Ovary (tissue), 9 donors: ENCODE measurements around the gene NCAPH2. TPM values are rescaled to one million over a fixed set of nuclear protein-coding genes. Genes with fewer than 3 reads are reported as not detected.

Experiments
- DNase-seq, 5 donors: peaks; one replicate each; pipeline ENCODE4 v3.0.0-alpha.2; 2019 to 2020
- H3K27ac ChIP-seq, 2 donors: fragments of 200-600 bp; one replicate each; pipeline versions ENCODE4 v1.5.1 to v1.8.0; 2019 to 2022
- H3K27me3 ChIP-seq: fragments of 200-600 bp; one replicate; pipeline ENCODE4 v1.8.0; 2022
- H3K36me3 ChIP-seq: fragments of 200-600 bp; sonication (generic); one replicate; pipeline ENCODE4 v1.5.1; 2019
- H3K4me1 ChIP-seq: one replicate; pipeline ENCODE4 v1.8.1; 2013; ENCODE audit warnings: mild to moderate bottlenecking, moderate library complexity; ENCODE audit not compliant: insufficient read depth
- H3K4me3 ChIP-seq: fragments of 200-600 bp; sonication (generic); one replicate; pipeline ENCODE4 v1.5.1; 2017
- H3K9me3 ChIP-seq, 2 donors: fragments of 200-600 bp in 1 of 2; sonication (generic) in 1 of 2; one replicate each; pipeline versions ENCODE4 v1.5.1 to v1.8.1; 2013 to 2019; ENCODE audit warnings: mild to moderate bottlenecking in 1 of 2, moderate library complexity in 1 of 2
- EP300 ChIP-seq: sonication (generic); formaldehyde crosslinking; IDR thresholded peaks from one replicate; pipeline ENCODE4 v1.6.1; 2017; ENCODE audit warnings: antibody characterized with exemption
- POLR2A ChIP-seq: fragments of 450-650 bp; IDR thresholded peaks from one replicate; pipeline ENCODE4 v1.6.1; 2017; ENCODE audit warnings: antibody characterized with exemption, mild to moderate bottlenecking, moderate library complexity
- WGBS, 3 donors: extraction: QIAGEN DNeasy Blood & Tissue Kit in 1 of 3; methylation state at CpG; one replicate each; pipeline versions ENCODE4 v1.1.5 to v1.1.7; 2013 to 2017; 5-methylcytosine and 5-hydroxymethylcytosine counted together
- intact Hi-C, 4 donors: fragments of 100-400 bp; cut with DNase I; formaldehyde crosslinking; loops; one replicate each; pipeline versions ENCODE4 v1.11.0 to v1.15.1; 2022 to 2023
- polyA plus RNA-seq, 2 donors: library from polyadenylated mRNA; stranded (reverse); fragments of 200-250 nt in 1 of 2; fragments of 350-450 nt in 1 of 2; fragmentation: Illumina TruSeq in 1 of 2; extraction: RNeasy Lipid Tissue Mini Kit (QIAGEN cat#74804) in 1 of 2; gene quantifications; one replicate each; pipeline ENCODE4 v1.2.3, GENCODE V29; 2013 to 2014
- total RNA-seq, 7 donors: library from RNA; depleted of rRNA in 2 of 7; stranded (reverse); fragments of >200 nt in 2 of 7; fragmentation: NEBNext Ultra II Directional in 3 of 7; extraction: Animal tissue kit (Norgen Biotek cat#: 25700) in 3 of 7; gene quantifications; one replicate each; pipeline versions ENCODE4 v1.1.0 to v1.2.4, GENCODE V29; 2016 to 2023
- TF ChIP-seq, protein P1 (sequence below), 3 donors: fragments of 450-650 bp in 2 of 3; fragments of 200-600 bp in 1 of 3; IDR thresholded peaks; one replicate each; pipeline versions ENCODE4 v1.5.1 to v1.8.0; 2016 to 2022; ENCODE audit warnings: antibody characterized with exemption in 3 of 3, mild to moderate bottlenecking in 1 of 3
- donor health status: DM: no; HTN: no; CAD: no; lungs with moderate emphysema.
- donor health status: DM: no; HTN: no; CAD: no.
- donor health status: Bipolar disorder and iron deficiency.
- donor health status: DM: yes; HTN: yes; CAD: no.
- donor health status: DM: no; HTN: no; CAD: no.
- donor health status: DM: yes; HTN: yes; CAD: no.

NCAPH2 gene
- total and polyA plus RNA-seq, 9 donors = 11.5 to 61.5 (median 49.0) TPM

DNA sequence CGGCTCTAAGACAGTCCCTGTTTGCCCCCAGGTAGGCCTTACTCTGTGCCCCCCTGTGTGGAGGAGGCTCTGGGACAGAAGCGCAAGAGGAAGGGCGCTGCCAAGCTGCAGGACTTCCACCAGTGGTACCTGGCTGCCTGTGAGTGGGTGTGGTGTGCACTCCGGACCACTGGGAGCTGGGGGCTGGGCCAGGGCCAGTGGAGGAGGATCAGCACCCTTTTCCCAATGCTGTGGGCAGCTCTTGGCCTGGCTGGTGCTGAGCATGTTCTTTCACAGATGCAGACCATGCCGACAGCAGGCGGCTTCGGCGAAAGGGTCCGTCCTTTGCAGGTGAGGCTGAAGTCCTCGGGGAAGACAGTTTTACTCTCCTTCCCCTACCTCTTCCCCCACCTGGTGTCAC is 13.7 kb downstream of the NCAPH2 start:
- Histone ChIP-seq H3K36me3 (no peaks in the 10 kb centered on the region), H3K4me1 (peaks cover 9% of the 10 kb centered on the region), H3K4me3 (no peak overlapping the region), H3K27me3 (no peaks in the 10 kb centered on the region), H3K9me3 (no peaks in the 10 kb centered on the region), H3K27ac (no peak overlapping the region)
- no peak for DNase-seq
- 87 to 94% (median 90%) methylated on average over 6 to 10 of the region's 10 CpGs for WGBS, 3 donors
- intact Hi-C loops = loop anchor here in 2 of 4 donors (10.0 kb wide), 2 partner anchors 267 to 277 kb away; partner anchors contain the start of genes HDAC10 (in 1 of the 2) and TUBGCP6 (in 1 of the 2)
- TF ChIP-seq, protein P1, sequence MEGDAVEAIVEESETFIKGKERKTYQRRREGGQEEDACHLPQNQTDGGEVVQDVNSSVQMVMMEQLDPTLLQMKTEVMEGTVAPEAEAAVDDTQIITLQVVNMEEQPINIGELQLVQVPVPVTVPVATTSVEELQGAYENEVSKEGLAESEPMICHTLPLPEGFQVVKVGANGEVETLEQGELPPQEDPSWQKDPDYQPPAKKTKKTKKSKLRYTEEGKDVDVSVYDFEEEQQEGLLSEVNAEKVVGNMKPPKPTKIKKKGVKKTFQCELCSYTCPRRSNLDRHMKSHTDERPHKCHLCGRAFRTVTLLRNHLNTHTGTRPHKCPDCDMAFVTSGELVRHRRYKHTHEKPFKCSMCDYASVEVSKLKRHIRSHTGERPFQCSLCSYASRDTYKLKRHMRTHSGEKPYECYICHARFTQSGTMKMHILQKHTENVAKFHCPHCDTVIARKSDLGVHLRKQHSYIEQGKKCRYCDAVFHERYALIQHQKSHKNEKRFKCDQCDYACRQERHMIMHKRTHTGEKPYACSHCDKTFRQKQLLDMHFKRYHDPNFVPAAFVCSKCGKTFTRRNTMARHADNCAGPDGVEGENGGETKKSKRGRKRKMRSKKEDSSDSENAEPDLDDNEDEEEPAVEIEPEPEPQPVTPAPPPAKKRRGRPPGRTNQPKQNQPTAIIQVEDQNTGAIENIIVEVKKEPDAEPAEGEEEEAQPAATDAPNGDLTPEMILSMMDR (IDR thresholded peaks at IDR 0.05) = no peak
- TF ChIP-seq POLR2A = no peak
- no peak for TF ChIP-seq EP300

- TF ChIP-seq POLR2A (no peak), EP300 (no peak)
- TF ChIP-seq, protein P1 (IDR thresholded peaks at IDR 0.05) = no peak
- WGBS, 3 donors = 78 to 83% (median 81%) methylated on average over 14 to 15 of the region's 15 CpGs
- no peak overlapping the region for H3K27ac ChIP-seq
- no peaks in the 10 kb centered on the region for H3K27me3 ChIP-seq
- intact Hi-C loops = loop anchor here in 2 of 4 donors (10.0 kb wide), 2 partner anchors 268 to 278 kb away; partner anchors contain the start of genes HDAC10 (in 1 of the 2) and TUBGCP6 (in 1 of the 2)
- DNase-seq = no peak
- H3K4me3 ChIP-seq = no peak overlapping the region
- no peaks in the 10 kb centered on the region for H3K9me3 ChIP-seq
- no peaks in the 10 kb centered on the region for H3K36me3 ChIP-seq
- H3K4me1 ChIP-seq = peaks cover 11% of the 10 kb centered on the region
These were observed 14.3 kb downstream of the NCAPH2 start for GRCh38 chr22:50522208-50522805.

DNA sequence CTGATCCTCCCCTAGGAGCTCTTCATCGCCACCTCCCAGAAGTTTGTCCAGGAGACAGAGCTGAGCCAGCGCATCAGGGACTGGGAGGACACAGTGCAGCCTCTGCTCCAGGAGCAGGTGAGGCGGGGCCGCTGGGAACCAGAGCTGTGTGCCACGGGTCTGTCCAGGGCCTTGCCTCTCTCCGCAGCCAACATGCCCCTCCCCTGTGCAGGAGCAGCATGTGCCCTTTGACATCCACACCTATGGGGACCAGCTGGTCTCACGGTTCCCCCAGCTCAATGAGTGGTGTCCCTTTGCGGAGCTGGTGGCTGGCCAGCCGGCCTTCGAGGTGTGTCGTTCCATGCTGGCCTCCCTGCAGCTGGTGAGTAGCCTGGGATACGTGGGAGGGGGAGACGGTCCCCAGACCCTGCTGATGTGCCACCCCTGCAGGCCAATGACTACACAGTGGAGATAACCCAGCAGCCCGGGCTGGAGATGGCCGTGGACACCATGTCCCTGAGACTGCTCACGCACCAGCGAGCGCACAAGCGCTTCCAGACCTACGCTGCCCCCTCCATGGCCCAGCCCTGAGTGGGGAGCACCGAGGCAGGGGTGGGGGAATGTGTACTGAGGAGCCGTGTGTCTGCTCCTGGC is 14.9 kb downstream of the NCAPH2 start:
- Histone ChIP-seq H3K27ac (no peak overlapping the region), H3K27me3 (no peaks in the 10 kb centered on the region), H3K4me3 (no peak overlapping the region), H3K9me3 (no peaks in the 10 kb centered on the region), H3K36me3 (no peaks in the 10 kb centered on the region), H3K4me1 (peaks cover 11% of the 10 kb centered on the region)
- 72 to 83% (median 73%) methylated on average over 21 to 22 of the region's 22 CpGs for WGBS, 3 donors
- TF ChIP-seq, protein P1 (IDR thresholded peaks at IDR 0.05) = no peak
- no peak for TF ChIP-seq EP300
- TF ChIP-seq POLR2A = no peak
- intact Hi-C loops = loop anchor here in 2 of 4 donors (10.0 kb wide), 2 partner anchors 268 to 278 kb away; partner anchors contain the start of genes HDAC10 (in 1 of the 2) and TUBGCP6 (in 1 of the 2)
- no peak for DNase-seq

- no peak overlapping the region for H3K4me3 ChIP-seq
- no peak overlapping the region for H3K27ac ChIP-seq
- no peaks in the 10 kb centered on the region for H3K27me3 ChIP-seq
- H3K4me1 ChIP-seq = peaks cover 11% of the 10 kb centered on the region
- 78 to 88% (median 86%) methylated on average over 16 of the region's 16 CpGs for WGBS, 3 donors
- no peaks in the 10 kb centered on the region for H3K9me3 ChIP-seq
- TF ChIP-seq, protein P1 (IDR thresholded peaks at IDR 0.05) = no peak
- TF ChIP-seq POLR2A = no peak
- TF ChIP-seq EP300 = no peak
- H3K36me3 ChIP-seq = no peaks in the 10 kb centered on the region
- DNase-seq = no peak
- intact Hi-C loops = loop anchor here in 2 of 4 donors (10.0 kb wide), 2 partner anchors 269 to 279 kb away; partner anchors contain the start of genes HDAC10 (in 1 of the 2) and TUBGCP6 (in 1 of the 2)
These were observed 15.4 kb downstream of the NCAPH2 start for GRCh38 chr22:50523458-50523805.
